ENCODE measurements around the gene VCAN. TPM values are rescaled to one million over a fixed set of nuclear protein-coding genes. Genes with fewer than 3 reads are reported as not detected.

The VCAN gene
- total RNA-seq, 1 experiment from 2014 or later = 69.4 TPM

DNA sequence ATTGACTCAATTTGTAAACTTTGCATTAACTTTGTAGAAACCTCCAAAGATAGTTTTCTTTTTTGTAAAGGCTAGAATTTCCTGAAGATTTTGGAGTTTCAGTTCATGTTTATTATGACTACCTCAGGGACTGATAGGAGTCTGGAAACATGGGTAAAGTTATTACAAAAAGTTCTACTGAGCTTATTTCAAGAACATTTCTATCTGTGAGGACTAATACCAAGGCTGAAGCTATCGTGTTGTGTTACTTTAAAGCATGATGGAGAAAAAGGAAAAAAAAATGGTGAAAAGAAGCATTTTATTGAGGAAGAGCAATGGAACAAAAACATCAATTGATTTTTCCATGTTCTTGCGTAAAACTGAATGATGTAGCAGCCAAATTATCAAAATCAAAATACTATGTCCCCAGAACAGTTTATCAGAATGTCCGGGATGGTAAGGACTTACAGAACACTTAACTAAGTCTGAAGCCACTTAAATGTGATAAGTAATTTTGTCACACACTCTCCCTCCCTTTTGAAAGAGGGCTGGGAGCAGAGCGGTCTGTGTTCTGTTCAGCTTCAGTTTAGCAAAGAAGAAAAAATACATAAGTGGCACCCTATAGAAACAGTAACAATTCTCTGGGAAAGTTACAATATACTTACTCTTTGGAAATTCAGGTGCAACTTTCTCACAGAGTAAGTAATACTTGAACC, 25.1 kb upstream of the VCAN start:
- no peak overlapping the region for H3K27ac ChIP-seq
- no peak for DNase-seq (ENCODE audit: low read depth in 1 of 2, low spot score in 2 of 2)
- no peaks in the 10 kb centered on the region for H3K36me3 ChIP-seq
- H3K27me3 ChIP-seq (replicated peaks) = no peaks in the 10 kb centered on the region
- H3K4me3 ChIP-seq = no peak overlapping the region
- 0 out of 2 replicates have a peak, but pooled peaks cover 4% of the 10 kb centered on the region for H3K4me1 ChIP-seq (replicated peaks)
- H3K9me3 ChIP-seq (replicated peaks) = no peaks in the 10 kb centered on the region

DNA sequence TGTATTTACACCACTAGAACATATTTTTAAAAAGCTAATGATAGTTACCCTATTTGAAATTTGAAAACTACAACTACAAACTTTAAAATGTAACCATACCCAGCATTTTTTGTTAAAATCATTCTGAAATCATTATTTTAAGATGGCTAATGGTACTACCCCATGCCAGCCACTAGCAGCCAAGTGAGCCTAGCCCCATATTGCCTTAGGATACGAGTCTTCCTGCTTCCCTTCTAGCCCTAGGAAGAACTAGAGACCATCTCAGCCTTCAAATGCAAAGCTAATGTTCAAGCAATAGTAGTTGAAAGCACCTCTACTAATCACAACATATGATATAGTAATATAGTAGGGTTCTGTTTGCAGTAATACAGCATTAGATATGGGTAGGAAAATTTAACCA, 24.0 kb upstream of the VCAN start:
- no peaks in the 10 kb centered on the region for H3K36me3 ChIP-seq
- DNase-seq (ENCODE audit: low read depth in 1 of 2, low spot score in 2 of 2) = no peak
- H3K27ac ChIP-seq = no peak overlapping the region
- 0 out of 2 replicates have a peak, but pooled peaks cover 4% of the 10 kb centered on the region for H3K4me1 ChIP-seq (replicated peaks)
- no peak overlapping the region for H3K4me3 ChIP-seq
- no peaks in the 10 kb centered on the region for H3K27me3 ChIP-seq (replicated peaks)
- H3K9me3 ChIP-seq (replicated peaks) = no peaks in the 10 kb centered on the region

DNA sequence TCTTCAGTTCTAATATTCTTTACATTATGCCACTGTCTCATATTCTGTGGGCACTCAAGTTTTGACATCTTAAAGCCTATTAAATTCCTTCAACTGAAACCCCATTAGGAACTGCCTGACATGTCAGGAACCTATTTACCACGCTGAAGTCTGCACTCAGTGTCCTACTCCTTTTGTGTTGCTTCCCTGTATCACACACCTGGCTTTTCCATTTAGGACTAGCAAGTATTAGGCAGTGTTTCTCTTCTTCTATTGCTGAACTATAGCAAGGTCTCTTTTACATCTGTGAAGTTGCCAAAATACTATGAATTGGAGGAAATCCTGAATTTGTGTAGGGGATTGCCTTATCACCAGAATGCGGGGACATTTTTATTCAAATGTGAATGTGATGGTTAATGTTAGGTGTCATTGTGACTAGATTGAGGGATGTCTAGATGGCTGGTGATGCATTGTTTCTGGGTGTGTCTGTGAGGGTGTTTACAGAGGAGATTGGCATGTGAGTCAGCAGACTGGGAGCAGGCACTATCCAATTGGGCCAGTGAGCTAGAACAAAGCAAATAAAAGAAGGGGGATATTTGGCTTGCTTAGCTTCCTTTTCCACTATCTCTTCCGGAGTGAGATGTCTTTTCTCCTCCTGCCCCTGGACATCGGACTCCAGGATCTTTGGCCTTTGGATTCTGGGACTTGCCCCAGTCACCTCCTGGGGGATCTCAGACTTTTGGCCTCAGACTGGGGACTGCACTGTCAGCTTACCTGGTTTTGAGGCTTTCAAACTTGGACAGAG, 21.2 kb upstream of the VCAN start:
- H3K4me1 ChIP-seq (replicated peaks) = 0 out of 2 replicates have a peak, but pooled peaks cover 4% of the 10 kb centered on the region
- H3K27me3 ChIP-seq (replicated peaks) = no peaks in the 10 kb centered on the region
- H3K4me3 ChIP-seq = no peak overlapping the region
- H3K9me3 ChIP-seq (replicated peaks) = peaks cover 4% of the 10 kb centered on the region; the same call in 1 of the 2 replicates
- no peaks in the 10 kb centered on the region for H3K36me3 ChIP-seq
- H3K27ac ChIP-seq = no peak overlapping the region
- peak in 1 of 2 experiments; percentile 12 for DNase-seq (ENCODE audit: low read depth in 1 of 2, low spot score in 2 of 2)

DNA sequence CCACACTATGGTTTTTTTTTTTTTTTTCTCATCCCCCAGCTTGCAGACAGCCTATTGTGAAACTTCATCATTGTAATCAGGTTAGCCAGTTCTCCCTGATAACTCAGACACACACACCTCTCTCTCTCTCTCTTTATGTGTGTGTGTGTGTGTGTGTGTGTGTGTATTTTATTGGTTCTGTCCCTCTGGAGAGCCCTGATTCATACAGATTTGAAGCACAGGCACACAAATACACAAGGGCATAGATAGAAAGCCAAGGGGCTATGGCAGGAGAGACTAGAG, 20.6 kb upstream of the VCAN start:
- Histone ChIP-seq H3K9me3 (replicated peaks) (peaks cover 4% of the 10 kb centered on the region; the same call in 1 of the 2 replicates), H3K36me3 (no peaks in the 10 kb centered on the region), H3K4me1 (replicated peaks) (0 out of 2 replicates have a peak, but pooled peaks cover 4% of the 10 kb centered on the region), H3K4me3 (no peak overlapping the region), H3K27me3 (replicated peaks) (no peaks in the 10 kb centered on the region), H3K27ac (no peak overlapping the region)
- no peak for DNase-seq (ENCODE audit: low read depth in 1 of 2, low spot score in 2 of 2)

DNA sequence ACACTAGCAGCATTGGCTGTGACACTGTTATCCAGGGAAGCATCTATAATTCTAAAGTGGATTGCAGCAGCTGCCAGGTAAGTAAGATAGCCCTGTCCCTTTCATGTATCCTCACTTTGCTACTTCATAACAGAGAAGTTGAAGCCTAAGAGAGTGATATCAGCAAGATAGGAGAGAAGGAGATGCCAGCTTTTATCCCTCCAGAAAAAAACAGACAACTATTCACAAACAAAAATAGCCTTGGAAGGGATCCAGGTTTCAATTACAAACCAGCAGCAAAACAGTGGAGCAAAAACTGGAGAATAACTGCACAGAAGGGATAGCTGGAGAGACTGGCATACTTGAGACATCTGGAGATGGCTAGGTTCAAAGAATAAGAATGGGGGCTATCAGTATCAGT, 19.6 kb upstream of the VCAN start:
- H3K27me3 ChIP-seq (replicated peaks) = no peaks in the 10 kb centered on the region
- no peak for DNase-seq (ENCODE audit: low read depth in 1 of 2, low spot score in 2 of 2)
- H3K9me3 ChIP-seq (replicated peaks) = peaks cover 4% of the 10 kb centered on the region; the same call in 1 of the 2 replicates
- no peaks in the 10 kb centered on the region for H3K36me3 ChIP-seq
- no peak overlapping the region for H3K4me3 ChIP-seq
- H3K4me1 ChIP-seq (replicated peaks) = 0 out of 2 replicates have a peak, but pooled peaks cover 4% of the 10 kb centered on the region
- H3K27ac ChIP-seq = no peak overlapping the region

DNA sequence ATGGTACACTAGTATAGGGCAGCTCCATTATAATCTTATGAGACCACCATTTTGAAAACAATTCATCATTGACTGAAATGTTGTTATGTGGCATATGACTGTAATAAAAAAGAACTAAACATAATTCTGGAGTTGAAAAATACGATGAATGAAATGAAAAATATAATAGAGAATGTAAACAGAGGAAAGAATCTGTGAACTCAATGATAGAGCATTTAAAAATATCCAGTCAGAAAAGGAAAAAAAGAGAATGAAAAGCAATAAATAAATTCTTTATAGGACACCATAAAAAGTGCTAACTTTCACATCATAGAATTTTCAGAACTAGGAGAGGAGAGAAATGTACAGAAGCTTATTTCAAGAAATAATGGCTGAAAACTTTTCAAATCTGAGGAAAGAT, 17.6 kb upstream of the VCAN start:
- 0 out of 2 replicates have a peak, but pooled peaks cover 4% of the 10 kb centered on the region for H3K4me1 ChIP-seq (replicated peaks)
- H3K4me3 ChIP-seq = no peak overlapping the region
- no peak overlapping the region for H3K27ac ChIP-seq
- H3K36me3 ChIP-seq = no peaks in the 10 kb centered on the region
- H3K27me3 ChIP-seq (replicated peaks) = no peaks in the 10 kb centered on the region
- DNase-seq (ENCODE audit: low read depth in 1 of 2, low spot score in 2 of 2) = no peak
- peaks cover 4% of the 10 kb centered on the region; the same call in 1 of the 2 replicates for H3K9me3 ChIP-seq (replicated peaks)

DNA sequence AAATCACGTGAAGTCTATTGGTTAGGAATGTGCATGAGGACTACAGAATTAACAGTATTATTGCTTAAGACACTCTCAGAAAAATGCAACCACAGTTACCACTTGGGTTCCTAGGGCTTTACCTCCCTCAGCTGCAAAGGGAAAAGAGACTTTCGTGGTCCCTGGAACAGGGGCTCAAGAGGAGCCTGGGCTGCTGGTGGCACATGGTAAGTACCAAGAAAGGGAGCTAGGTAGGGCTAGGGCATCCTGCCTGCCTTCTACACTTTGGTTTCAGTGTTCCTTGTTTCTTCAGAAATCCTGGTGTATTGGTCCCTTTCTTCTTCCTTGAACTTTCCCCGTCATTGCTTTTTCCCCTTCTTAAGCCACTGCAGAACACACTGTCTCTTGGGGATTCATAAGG, 7.3 kb upstream of the VCAN start:
- H3K27me3 ChIP-seq (replicated peaks) = peaks cover 10% of the 10 kb centered on the region
- H3K9me3 ChIP-seq (replicated peaks) = no peaks in the 10 kb centered on the region
- no peaks in the 10 kb centered on the region for H3K4me1 ChIP-seq (replicated peaks)
- no peak overlapping the region for H3K27ac ChIP-seq
- no peaks in the 10 kb centered on the region for H3K36me3 ChIP-seq
- H3K4me3 ChIP-seq = no peak overlapping the region
- no peak for DNase-seq (ENCODE audit: low read depth in 1 of 2, low spot score in 2 of 2)

DNA sequence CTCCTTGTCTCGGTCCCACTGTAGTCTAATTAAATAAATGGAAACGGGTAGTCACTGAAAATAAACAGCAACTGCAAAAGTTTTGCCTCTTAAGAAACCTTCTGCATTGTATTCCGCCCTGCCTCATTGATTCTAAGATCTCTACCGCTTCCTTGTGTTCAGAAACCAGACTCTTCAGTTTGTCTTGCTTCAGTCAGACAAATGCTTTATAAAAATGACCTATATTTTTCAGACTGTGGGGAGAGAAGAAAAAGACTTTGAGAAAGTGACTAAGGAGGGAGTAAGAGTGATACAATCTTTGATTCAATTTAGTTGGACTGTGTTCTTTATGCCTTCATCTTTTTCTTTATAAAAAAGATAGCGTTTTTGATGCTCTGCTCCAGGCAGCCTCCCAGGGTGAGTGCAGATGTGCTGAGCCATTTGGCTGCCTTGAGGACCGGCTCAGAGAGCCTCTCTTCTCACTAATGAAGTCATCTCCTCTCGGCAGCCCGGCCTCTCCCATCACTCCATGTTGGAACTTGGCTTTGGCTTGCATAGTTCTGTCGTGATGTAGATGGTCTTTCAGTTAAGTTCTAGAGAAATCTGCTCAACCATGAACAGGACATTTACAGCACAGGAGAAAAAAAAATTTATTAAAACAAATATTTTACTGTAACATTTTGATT, 4.0 kb upstream of the VCAN start:
- Histone ChIP-seq H3K27me3 (replicated peaks) (peaks cover 10% of the 10 kb centered on the region), H3K36me3 (no peaks in the 10 kb centered on the region), H3K4me3 (no peak overlapping the region), H3K9me3 (replicated peaks) (no peaks in the 10 kb centered on the region), H3K4me1 (replicated peaks) (peaks cover 5% of the 10 kb centered on the region; the same call in 1 of the 2 replicates), H3K27ac (no peak overlapping the region)
- DNase-seq (ENCODE audit: low read depth in 1 of 2, low spot score in 2 of 2) = no peak

DNA sequence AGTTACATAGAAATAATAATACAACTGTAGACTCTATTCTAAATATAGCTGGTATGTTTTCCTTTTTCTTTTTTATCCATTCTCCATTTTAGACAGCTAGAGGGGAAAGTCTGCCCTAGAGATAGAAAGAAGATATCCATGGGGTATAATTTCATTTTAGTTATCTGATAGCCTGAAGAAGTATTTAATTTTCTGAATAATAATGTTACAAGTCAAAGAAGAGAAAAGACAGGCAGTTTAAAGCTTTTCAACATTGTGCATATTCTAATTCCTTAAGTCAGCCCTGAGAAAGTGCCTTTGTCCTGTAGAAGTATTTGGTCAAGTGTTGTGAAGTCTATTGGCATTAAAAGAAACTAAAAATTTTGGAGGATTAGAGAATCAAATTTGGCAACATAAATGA, 2.5 kb upstream of the VCAN start:
- no peak overlapping the region for H3K27ac ChIP-seq
- peaks cover 9% of the 10 kb centered on the region; the same call in 1 of the 2 replicates for H3K4me1 ChIP-seq (replicated peaks)
- H3K36me3 ChIP-seq = no peaks in the 10 kb centered on the region
- no peaks in the 10 kb centered on the region for H3K9me3 ChIP-seq (replicated peaks)
- no peak for DNase-seq (ENCODE audit: low read depth in 1 of 2, low spot score in 2 of 2)
- no peak overlapping the region for H3K4me3 ChIP-seq
- peaks cover 10% of the 10 kb centered on the region for H3K27me3 ChIP-seq (replicated peaks)

DNA sequence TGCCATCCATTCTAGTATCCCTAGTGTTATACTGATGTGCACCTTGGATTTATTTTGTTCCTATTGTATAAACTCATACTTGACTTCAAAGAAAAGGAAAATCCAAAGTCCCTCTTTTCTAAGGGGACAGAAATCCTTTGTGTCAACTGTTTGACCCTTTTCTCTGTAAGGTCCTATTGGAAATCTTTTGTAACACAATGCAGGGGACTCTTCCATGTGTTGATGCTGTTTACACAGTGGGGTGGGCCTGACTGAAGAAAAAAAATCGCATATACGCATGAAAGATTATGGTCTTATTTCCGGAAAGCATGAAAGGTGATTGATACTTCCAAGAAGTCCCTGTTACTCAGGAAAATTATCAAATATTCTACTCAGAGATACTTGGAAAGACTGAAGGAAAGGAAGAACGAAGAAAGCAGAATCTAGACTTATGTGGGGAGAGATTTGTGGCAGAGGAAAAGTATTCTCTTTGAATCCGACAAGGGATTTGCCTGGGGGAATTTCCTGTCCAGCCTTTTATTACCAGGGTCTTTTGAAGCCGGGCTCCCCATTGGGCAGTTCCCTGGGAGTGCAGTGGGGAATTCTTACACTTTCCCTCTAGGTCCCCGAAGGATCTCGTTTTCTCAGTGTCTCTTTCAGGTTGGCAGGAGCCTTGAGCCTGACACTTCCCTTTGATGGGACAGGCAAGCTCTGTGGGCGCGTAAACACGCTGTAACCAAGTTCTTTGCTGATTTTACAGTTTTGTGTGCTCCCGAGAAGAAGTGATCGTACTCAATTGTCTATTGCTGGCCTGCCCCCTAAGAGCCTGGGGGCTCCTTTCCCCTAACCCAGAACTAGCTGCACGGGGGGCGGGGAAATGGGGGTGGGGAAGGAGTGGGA, 779 bp upstream of the VCAN start:
- H3K4me1 ChIP-seq (replicated peaks) = peaks cover 21% of the 10 kb centered on the region
- DNase-seq (ENCODE audit: low read depth in 1 of 2, low spot score in 2 of 2) = no peak
- peak overlapping the region; percentile 48 for H3K4me3 ChIP-seq
- H3K36me3 ChIP-seq = no peaks in the 10 kb centered on the region
- no peak overlapping the region for H3K27ac ChIP-seq
- peaks cover 10% of the 10 kb centered on the region for H3K27me3 ChIP-seq (replicated peaks)
- H3K9me3 ChIP-seq (replicated peaks) = no peaks in the 10 kb centered on the region

DNA sequence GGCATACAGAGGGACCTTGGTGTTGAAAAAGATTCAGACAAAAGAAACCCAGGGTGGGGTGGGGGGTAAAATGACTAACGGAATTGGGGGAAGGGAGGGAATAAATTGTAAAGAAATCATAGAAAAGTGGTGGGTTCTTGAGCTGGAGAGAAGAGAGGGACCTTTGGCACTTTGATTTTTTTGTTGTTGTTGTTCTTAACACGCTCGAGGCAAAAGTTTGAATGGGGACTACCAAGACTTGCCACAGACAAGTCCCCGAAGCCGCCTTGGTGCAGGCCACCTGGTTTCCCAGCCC, 616 bp downstream of the VCAN start:
- peaks cover 34% of the 10 kb centered on the region for H3K4me1 ChIP-seq (replicated peaks)
- H3K36me3 ChIP-seq = no peaks in the 10 kb centered on the region
- H3K9me3 ChIP-seq (replicated peaks) = no peaks in the 10 kb centered on the region
- H3K4me3 ChIP-seq = peak overlapping the region; percentile 48
- no peak for DNase-seq (ENCODE audit: low read depth in 1 of 2, low spot score in 2 of 2)
- H3K27me3 ChIP-seq (replicated peaks) = peaks cover 2% of the 10 kb centered on the region
- no peak overlapping the region for H3K27ac ChIP-seq

DNA sequence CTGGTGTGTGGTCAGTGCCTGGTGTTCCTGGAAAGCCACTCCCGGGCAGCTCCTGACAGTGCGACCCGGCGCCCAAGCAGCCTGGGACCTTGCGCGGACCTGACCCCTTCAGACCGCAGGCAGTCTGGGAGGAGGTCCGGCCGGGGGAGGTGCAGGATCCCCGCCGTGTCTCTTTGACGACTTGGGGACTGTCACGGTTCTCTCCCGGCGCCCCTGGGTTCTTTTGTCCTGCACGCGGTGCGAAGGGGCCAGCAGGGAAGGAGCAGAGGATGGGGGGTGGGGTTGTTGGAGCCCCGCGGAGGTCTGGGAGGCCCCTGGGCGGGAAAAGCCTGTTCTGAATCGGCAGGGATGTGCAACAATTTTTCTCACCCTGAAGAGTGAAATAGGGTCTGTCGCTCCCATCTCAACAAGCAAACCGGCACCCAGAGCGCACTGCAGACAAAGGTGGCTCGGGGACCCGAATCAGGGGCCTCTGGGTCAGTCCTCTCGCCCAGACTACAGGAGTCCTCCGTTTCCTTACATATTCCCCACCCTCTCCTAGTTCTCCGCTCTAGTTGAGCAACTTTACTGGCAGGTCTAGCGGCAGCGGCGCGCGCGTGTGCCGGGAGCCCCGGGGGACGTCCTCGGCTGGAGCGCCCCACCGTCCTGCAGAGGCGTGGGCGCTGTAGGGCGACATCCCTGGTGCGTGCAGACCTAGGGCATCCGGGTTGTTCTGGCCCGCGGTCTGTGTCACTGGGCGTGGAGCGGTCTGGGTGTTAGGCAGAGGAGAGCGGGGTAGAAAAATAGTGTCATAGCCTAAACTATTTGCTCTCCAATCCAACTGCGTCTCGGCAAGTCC, 1.2 kb downstream of the VCAN start:
- H3K4me1 ChIP-seq (replicated peaks) = peaks cover 36% of the 10 kb centered on the region
- no peaks in the 10 kb centered on the region for H3K9me3 ChIP-seq (replicated peaks)
- H3K36me3 ChIP-seq = no peaks in the 10 kb centered on the region
- H3K27ac ChIP-seq = peak overlapping the region; percentile 31
- H3K4me3 ChIP-seq = peak overlapping the region; percentile 48
- DNase-seq (ENCODE audit: low read depth in 1 of 2, low spot score in 2 of 2) = peak; percentile 51 to 66
- H3K27me3 ChIP-seq (replicated peaks) = no peaks in the 10 kb centered on the region; the same call in 1 of the 2 replicates
